Measurements from ENCODE around the gene ITGA11.

Gene ITGA11

DNA sequence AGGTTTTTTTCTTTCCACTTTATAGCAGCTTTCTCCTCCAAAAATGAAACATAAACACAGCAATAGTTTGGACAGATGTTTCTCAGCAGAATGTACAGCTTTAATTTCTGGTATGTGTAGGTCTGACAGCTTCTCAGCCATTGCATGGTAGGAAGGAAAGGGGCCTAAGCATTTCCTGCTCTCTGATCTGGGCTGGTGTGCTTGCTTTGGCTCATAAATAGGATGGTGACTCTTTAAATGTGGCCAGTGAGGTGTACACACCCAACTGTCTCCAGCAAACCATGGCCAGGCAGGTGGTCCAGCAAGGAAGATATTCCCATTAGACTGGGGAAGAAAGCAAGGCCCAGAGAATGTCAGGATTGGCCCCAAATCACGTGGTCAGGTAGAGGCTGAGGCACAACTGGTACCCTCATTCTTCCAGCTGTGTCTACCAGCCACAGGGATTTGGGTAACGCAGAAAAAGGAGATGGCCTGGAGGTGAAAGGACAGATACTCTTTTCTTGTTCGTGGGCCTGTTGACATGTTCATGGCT, 52.1 kb downstream of the ITGA11 start:
- Histone ChIP-seq H3K27ac (replicated peaks) (no peak overlapping the region), H3K27me3 (ENCODE audit: insufficient read depth, poor library complexity, severe bottlenecking) (no peaks in the 10 kb centered on the region), H3K4me3 (replicated peaks; ENCODE audit: insufficient read depth, low read length) (no peak overlapping the region)
- DNase-seq (ENCODE audit: low read depth in 1 of 2, low spot score in 1 of 2): no peak
- TF ChIP-seq GABPA (IDR thresholded peaks at IDR 0.05; ENCODE audit: low read depth) (no peak), SPI1 (IDR thresholded peaks at IDR 0.05; ENCODE audit: borderline replicate concordance, low read depth) (no peak), POLR2AphosphoS5 (IDR thresholded peaks at IDR 0.05; ENCODE audit: low read depth) (no peak)
- TF ChIP-seq, protein P1, sequence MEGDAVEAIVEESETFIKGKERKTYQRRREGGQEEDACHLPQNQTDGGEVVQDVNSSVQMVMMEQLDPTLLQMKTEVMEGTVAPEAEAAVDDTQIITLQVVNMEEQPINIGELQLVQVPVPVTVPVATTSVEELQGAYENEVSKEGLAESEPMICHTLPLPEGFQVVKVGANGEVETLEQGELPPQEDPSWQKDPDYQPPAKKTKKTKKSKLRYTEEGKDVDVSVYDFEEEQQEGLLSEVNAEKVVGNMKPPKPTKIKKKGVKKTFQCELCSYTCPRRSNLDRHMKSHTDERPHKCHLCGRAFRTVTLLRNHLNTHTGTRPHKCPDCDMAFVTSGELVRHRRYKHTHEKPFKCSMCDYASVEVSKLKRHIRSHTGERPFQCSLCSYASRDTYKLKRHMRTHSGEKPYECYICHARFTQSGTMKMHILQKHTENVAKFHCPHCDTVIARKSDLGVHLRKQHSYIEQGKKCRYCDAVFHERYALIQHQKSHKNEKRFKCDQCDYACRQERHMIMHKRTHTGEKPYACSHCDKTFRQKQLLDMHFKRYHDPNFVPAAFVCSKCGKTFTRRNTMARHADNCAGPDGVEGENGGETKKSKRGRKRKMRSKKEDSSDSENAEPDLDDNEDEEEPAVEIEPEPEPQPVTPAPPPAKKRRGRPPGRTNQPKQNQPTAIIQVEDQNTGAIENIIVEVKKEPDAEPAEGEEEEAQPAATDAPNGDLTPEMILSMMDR (IDR thresholded peaks at IDR 0.05; ENCODE audit: insufficient read depth, low read length): no peak
- TF ChIP-seq, protein P2, sequence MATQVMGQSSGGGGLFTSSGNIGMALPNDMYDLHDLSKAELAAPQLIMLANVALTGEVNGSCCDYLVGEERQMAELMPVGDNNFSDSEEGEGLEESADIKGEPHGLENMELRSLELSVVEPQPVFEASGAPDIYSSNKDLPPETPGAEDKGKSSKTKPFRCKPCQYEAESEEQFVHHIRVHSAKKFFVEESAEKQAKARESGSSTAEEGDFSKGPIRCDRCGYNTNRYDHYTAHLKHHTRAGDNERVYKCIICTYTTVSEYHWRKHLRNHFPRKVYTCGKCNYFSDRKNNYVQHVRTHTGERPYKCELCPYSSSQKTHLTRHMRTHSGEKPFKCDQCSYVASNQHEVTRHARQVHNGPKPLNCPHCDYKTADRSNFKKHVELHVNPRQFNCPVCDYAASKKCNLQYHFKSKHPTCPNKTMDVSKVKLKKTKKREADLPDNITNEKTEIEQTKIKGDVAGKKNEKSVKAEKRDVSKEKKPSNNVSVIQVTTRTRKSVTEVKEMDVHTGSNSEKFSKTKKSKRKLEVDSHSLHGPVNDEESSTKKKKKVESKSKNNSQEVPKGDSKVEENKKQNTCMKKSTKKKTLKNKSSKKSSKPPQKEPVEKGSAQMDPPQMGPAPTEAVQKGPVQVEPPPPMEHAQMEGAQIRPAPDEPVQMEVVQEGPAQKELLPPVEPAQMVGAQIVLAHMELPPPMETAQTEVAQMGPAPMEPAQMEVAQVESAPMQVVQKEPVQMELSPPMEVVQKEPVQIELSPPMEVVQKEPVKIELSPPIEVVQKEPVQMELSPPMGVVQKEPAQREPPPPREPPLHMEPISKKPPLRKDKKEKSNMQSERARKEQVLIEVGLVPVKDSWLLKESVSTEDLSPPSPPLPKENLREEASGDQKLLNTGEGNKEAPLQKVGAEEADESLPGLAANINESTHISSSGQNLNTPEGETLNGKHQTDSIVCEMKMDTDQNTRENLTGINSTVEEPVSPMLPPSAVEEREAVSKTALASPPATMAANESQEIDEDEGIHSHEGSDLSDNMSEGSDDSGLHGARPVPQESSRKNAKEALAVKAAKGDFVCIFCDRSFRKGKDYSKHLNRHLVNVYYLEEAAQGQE (IDR thresholded peaks at IDR 0.05; ENCODE audit: insufficient replicate concordance, low read depth): no peak

DNA sequence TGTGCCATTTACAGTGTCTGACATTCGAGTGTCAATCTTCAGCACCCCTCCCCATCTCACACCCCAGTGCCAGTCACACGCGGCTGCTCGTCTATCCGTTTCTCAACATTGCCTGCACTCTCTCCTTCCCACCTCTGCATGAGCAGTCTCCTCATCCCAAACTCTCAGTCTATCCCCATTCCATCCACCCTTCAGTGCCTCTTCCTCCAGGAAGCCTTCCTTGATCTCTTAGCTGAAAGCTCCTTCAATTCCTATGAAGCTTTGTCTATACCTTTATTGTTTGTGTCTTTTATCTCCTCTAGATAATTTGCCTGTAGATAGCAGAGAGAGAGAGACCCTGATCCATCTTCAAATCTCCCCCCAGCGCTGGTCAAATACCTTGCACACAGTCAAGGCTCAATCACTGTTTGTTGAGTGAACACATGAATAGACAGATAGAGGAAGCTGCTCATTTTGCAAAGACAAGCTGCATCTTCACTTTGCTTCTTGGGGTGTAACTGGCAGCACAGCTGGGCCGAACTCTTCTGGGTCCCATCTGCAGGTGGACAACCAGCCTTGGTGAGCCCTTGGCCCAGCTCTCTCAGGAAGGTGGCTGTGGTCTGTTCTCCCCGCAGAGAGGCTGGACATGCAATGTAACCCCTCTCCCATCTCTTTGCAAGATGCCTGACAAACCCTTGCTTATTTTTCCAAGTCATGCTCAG, 52.8 kb downstream of the ITGA11 start:
- H3K4me3 ChIP-seq (replicated peaks; ENCODE audit: insufficient read depth, low read length): no peak overlapping the region
- TF ChIP-seq, protein P1 (IDR thresholded peaks at IDR 0.05; ENCODE audit: insufficient read depth, low read length): no peak
- TF ChIP-seq POLR2AphosphoS5 (IDR thresholded peaks at IDR 0.05; ENCODE audit: low read depth) (no peak), GABPA (IDR thresholded peaks at IDR 0.05; ENCODE audit: low read depth) (no peak), SPI1 (IDR thresholded peaks at IDR 0.05; ENCODE audit: borderline replicate concordance, low read depth) (no peak)
- TF ChIP-seq, protein P2 (IDR thresholded peaks at IDR 0.05; ENCODE audit: insufficient replicate concordance, low read depth): no peak
- DNase-seq (ENCODE audit: low read depth in 1 of 2, low spot score in 1 of 2): no peak
- H3K27ac ChIP-seq (replicated peaks): no peak overlapping the region
- no peaks in the 10 kb centered on the region for H3K27me3 ChIP-seq (ENCODE audit: insufficient read depth, poor library complexity, severe bottlenecking)

DNA sequence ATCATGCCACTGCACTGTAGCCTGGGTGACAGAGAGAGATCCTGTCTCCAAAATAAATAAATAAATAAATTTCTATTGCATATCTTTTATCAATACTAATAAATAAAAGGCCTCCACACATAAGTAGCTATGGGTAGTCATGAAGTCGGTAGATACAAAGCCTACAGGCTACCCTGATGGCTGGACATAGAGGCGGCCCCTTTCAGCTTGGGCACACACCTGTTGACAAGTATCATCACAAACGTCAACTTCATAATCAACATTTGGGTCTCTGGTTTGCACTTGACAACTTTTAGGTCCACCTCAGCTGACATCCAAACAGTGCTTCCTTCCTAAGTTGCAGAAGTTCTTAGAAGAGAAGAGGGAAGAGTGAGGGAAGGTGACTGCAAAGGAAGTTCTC, 53.4 kb downstream of the ITGA11 start:
- TF ChIP-seq, protein P2 (IDR thresholded peaks at IDR 0.05; ENCODE audit: insufficient replicate concordance, low read depth): no peak
- TF ChIP-seq, protein P1 (IDR thresholded peaks at IDR 0.05; ENCODE audit: insufficient read depth, low read length): no peak
- TF ChIP-seq POLR2AphosphoS5 (IDR thresholded peaks at IDR 0.05; ENCODE audit: low read depth) (no peak), GABPA (IDR thresholded peaks at IDR 0.05; ENCODE audit: low read depth) (no peak), SPI1 (IDR thresholded peaks at IDR 0.05; ENCODE audit: borderline replicate concordance, low read depth) (no peak)
- no peak overlapping the region for H3K4me3 ChIP-seq (replicated peaks; ENCODE audit: insufficient read depth, low read length)
- H3K27ac ChIP-seq (replicated peaks): no peak overlapping the region
- H3K27me3 ChIP-seq (ENCODE audit: insufficient read depth, poor library complexity, severe bottlenecking): no peaks in the 10 kb centered on the region
- no peak for DNase-seq (ENCODE audit: low read depth in 1 of 2, low spot score in 1 of 2)

Measured in HL-60 (cell line).